B cell (primary cell): ENCODE measurements around the gene LIMK1. TPM values are rescaled to one million over a fixed set of nuclear protein-coding genes. Genes with fewer than 3 reads are reported as not detected.

Experiments
- ATAC-seq: fragments of 200-7000 bp; cut with Tn5 transposase; one replicate; pipeline ENCODE4 v1.10.0; 2021; ENCODE audit warnings: low read depth, mild to moderate bottlenecking, moderate number of reproducible peaks, moderate library complexity
- CTCF ChIA-PET: fragments of 350-600 bp; sonication (Branson Sonifier 250); formaldehyde crosslinking; loops from one replicate; lab custom pipeline; 2021; ENCODE audit warnings: antibody characterized with exemption, inconsistent platforms; lab: Charles Lee
- POLR2A ChIA-PET: fragments of 350-600 bp; sonication (Branson Sonifier 250); formaldehyde crosslinking; loops from one replicate; lab custom pipeline; 2021; ENCODE audit warnings: antibody characterized with exemption; lab: Charles Lee
- DNase-seq: peaks from one replicate; pipeline ENCODE4 v3.0.0; 2013
- H2AFZ ChIP-seq: 2 replicates; pipeline ENCODE4 v1.6.1; 2012; ENCODE audit warnings: mild to moderate bottlenecking, low read depth, low read length; ENCODE audit not compliant: insufficient read depth, poor library complexity, severe bottlenecking
- H3K27ac ChIP-seq, 2 donors: 1 replicate in 1 of 2; 2 replicates in 1 of 2; pipeline ENCODE4 v1.5.1; 2012 to 2013; ENCODE audit warnings: low read length in 2 of 2, mild to moderate bottlenecking in 2 of 2, moderate library complexity in 1 of 2
- H3K27me3 ChIP-seq, 4 experiments: fragments of 200-600 bp in 1 of 4; sonication (generic) in 1 of 4; replicated peaks in 1 of 4; 1 replicate in 2 of 4; 2 replicates in 2 of 4; pipeline versions ENCODE4 v1.6.1 to v1.7.0; 2013 to 2016; ENCODE audit warnings: low read length in 3 of 4, mild to moderate bottlenecking in 2 of 4, mixed read lengths in 1 of 4, moderate library complexity in 1 of 4; ENCODE audit not compliant: insufficient read depth in 4 of 4, control insufficient read depth in 3 of 4; ENCODE audit errors: control extremely low read depth in 1 of 4
- H3K36me3 ChIP-seq, 2 experiments: replicated peaks in 1 of 2; 1 replicate in 1 of 2; 2 replicates in 1 of 2; pipeline versions ENCODE4 v1.6.1 to v1.7.1; 2013; ENCODE audit warnings: low read length in 1 of 2; ENCODE audit not compliant: insufficient read depth in 2 of 2, control insufficient read depth in 1 of 2; ENCODE audit errors: control extremely low read depth in 1 of 2, extremely low read depth in 1 of 2
- H3K4me1 ChIP-seq, 2 donors: fragments of 200-600 bp in 1 of 2; sonication (generic) in 1 of 2; 1 replicate in 1 of 2; 2 replicates in 1 of 2; pipeline versions ENCODE4 v1.5.1 to v1.6.1; 2013 to 2017; ENCODE audit warnings: low read length in 2 of 2; ENCODE audit not compliant: control insufficient read depth in 2 of 2, insufficient read depth in 2 of 2
- H3K4me2 ChIP-seq: replicated peaks from 2 replicates; pipeline ENCODE3; 2012; ENCODE audit warnings: mild to moderate bottlenecking, low read depth, low read length; ENCODE audit not compliant: poor library complexity, severe bottlenecking
- H3K4me3 ChIP-seq, 5 experiments: fragments of 200-600 bp in 1 of 5; sonication (generic) in 1 of 5; 1 replicate in 3 of 5; 2 replicates in 2 of 5; pipeline versions ENCODE4 v1.5.1 to v1.7.0; 2011 to 2016; ENCODE audit warnings: low read length in 4 of 5, mild to moderate bottlenecking in 4 of 5, low read depth in 2 of 5, control low read depth in 1 of 5, moderate library complexity in 1 of 5; ENCODE audit not compliant: insufficient read depth in 1 of 5; ENCODE audit errors: control extremely low read depth in 1 of 5, extremely low read depth in 1 of 5
- H3K79me2 ChIP-seq: fragments of 200-600 bp; sonication (generic); one replicate; pipeline ENCODE4 v1.6.0; 2016; ENCODE audit warnings: low read length; ENCODE audit not compliant: control insufficient read depth, insufficient read depth
- H3K9ac ChIP-seq: fragments of 200-600 bp; sonication (generic); 2 replicates; pipeline ENCODE4 v1.6.1; 2017; ENCODE audit warnings: mild to moderate bottlenecking, low read length, moderate library complexity
- H3K9me3 ChIP-seq, 3 donors: one replicate each; pipeline versions ENCODE4 v1.6.1 to v1.7.1; 2013; ENCODE audit warnings: low read length in 2 of 3; ENCODE audit not compliant: control insufficient read depth in 2 of 3, insufficient read depth in 1 of 3; ENCODE audit errors: control extremely low read depth in 1 of 3
- H4K20me1 ChIP-seq: 2 replicates; pipeline ENCODE4 v1.6.0; 2012; ENCODE audit warnings: mild to moderate bottlenecking, low read length; ENCODE audit not compliant: insufficient read depth, control insufficient read depth, poor library complexity, severe bottlenecking
- H3K27ac Mint-ChIP-seq: one replicate; pipeline ENCODE4 v1.8.0; 2021; ENCODE audit warnings: mixed read lengths
- H3K27me3 Mint-ChIP-seq: one replicate; pipeline ENCODE4 v1.8.0; 2021; ENCODE audit warnings: mixed read lengths
- H3K4me1 Mint-ChIP-seq: one replicate; pipeline ENCODE4 v1.8.0; 2021; ENCODE audit warnings: mixed read lengths
- H3K4me3 Mint-ChIP-seq: one replicate; pipeline ENCODE4 v1.8.0; 2021; ENCODE audit warnings: mixed read lengths
- H3K9me3 Mint-ChIP-seq: one replicate; pipeline ENCODE4 v1.8.0; 2022; ENCODE audit warnings: mixed read lengths; ENCODE audit not compliant: insufficient read depth
- CTCF ChIP-seq: fragments of 200-600 bp; IDR thresholded peaks from one replicate; pipeline ENCODE4 v1.8.0; 2022; ENCODE audit warnings: antibody characterized with exemption, mild to moderate bottlenecking
- EZH2 ChIP-seq: IDR thresholded peaks from 2 replicates; pipeline ENCODE4 v1.6.1; 2012; ENCODE audit warnings: borderline replicate concordance, low read depth, mild to moderate bottlenecking, moderate library complexity, low read length; ENCODE audit not compliant: insufficient read depth, poor library complexity, severe bottlenecking
- WGBS: methylation state at CpG from one replicate; pipeline ENCODE4 v1.1.5; 2013; ENCODE audit warnings: missing lambda C conversion rate; ENCODE audit not compliant: insufficient coverage; 5-methylcytosine and 5-hydroxymethylcytosine counted together
- intact Hi-C: fragments of 100-400 bp; cut with micrococcal nuclease; formaldehyde crosslinking; loops from one replicate; pipeline ENCODE4 v1.10.0; 2022
- polyA plus RNA-seq: library from polyadenylated mRNA; depleted of rRNA; stranded (reverse); fragments of >200 nt; gene quantifications from 2 replicates; pipeline ENCODE4 v1.2.3, GENCODE V29; 2012
- total RNA-seq, 2 donors: library from RNA; stranded (reverse); fragments of 120-200 nt in 1 of 2; gene quantifications; 1 replicate in 1 of 2; 2 replicates in 1 of 2; pipeline versions ENCODE4 v1.2.3 to v1.2.4, GENCODE V29; 2013 to 2022

Gene LIMK1
- total and polyA plus RNA-seq, 2 donors (not counting 1 experiment from before 2014, with no cell fraction given) = 38.7 to 70.8 TPM

- intact Hi-C loops = loop anchor here (1.0 kb wide), 2 partner anchors 8 to 9 kb away; no protein-coding TSS in a partner anchor
- TF ChIP-seq CTCF (no peak), EZH2 (no peak)
- Histone ChIP-seq H3K79me2 (peaks cover 24% of the 10 kb centered on the region), H3K36me3 (peaks cover 0 to 13% of the 10 kb centered on the region in 2 experiments), H3K9me3 (no peaks in the 10 kb centered on the region), H2AFZ (peak overlapping the region; percentile 79), H3K9ac (peak overlapping the region; percentile 72), H3K27ac (peak overlapping the region; percentile 81 to 82), H4K20me1 (no peaks in the 10 kb centered on the region), H3K4me3 (peak overlapping the region; percentile 16 to 71 (median 56)), H3K4me2 (peak overlapping the region; percentile 90), H3K27me3 (no peaks in the 10 kb centered on the region), H3K4me1 (peaks cover 26 to 34% of the 10 kb centered on the region in 2 donors)
- Mint-ChIP-seq H3K27ac (peak overlapping the region; percentile 95), H3K9me3 (no peaks in the 10 kb centered on the region), H3K27me3 (no peaks in the 10 kb centered on the region), H3K4me3 (peak overlapping the region; percentile 82), H3K4me1 (peaks cover 34% of the 10 kb centered on the region)
- under 1% methylated on average over 12 of the region's 12 CpGs for WGBS
- CTCF ChIA-PET = interaction anchor here (1.0 to 1.4 kb wide), 2 partner anchors 23 to 308 kb away, joined by 3 read pairs; no protein-coding TSS in a partner anchor
- DNase-seq (peak; percentile 64), ATAC-seq (peak; percentile 50)
- POLR2A ChIA-PET = interaction anchor here (1.1 to 4.1 kb wide), 3 partner anchors 7 to 81 kb away, joined by 3 to 27 read pairs (median 5); partner anchors contain the start of genes EIF4H and LIMK1
Observed at GRCh38 chr7:74092964-74093471, 9.4 kb downstream of the LIMK1 start.

GRCh38 chr7:74093671-74094223 is 10.1 kb downstream of the LIMK1 start:
- ChIA-PET POLR2A (interaction anchor here (1.2 to 4.1 kb wide), 2 partner anchors 8 to 10 kb away, joined by 3 to 27 read pairs; partner anchors contain the start of gene LIMK1), CTCF (interaction anchor here (1.0 to 1.4 kb wide), 2 partner anchors 24 to 307 kb away, joined by 3 read pairs; no protein-coding TSS in a partner anchor)
- H3K36me3 ChIP-seq = peaks cover 0 to 16% of the 10 kb centered on the region in 2 experiments
- ATAC-seq (peak; percentile 16), DNase-seq (no peak)
- WGBS = 7% methylated on average over 15 of the region's 15 CpGs
- TF ChIP-seq CTCF = no peak
- TF ChIP-seq EZH2 = no peak
- peak overlapping the region; percentile 90 for H3K4me2 ChIP-seq
- peaks cover 37% of the 10 kb centered on the region for H3K4me1 Mint-ChIP-seq
- H4K20me1 ChIP-seq = no peaks in the 10 kb centered on the region
- intact Hi-C loops = loop anchor here (1.0 kb wide), 2 partner anchors 8 to 9 kb away; no protein-coding TSS in a partner anchor
- no peaks in the 10 kb centered on the region for H3K9me3 ChIP-seq
- peak overlapping the region; percentile 72 for H3K9ac ChIP-seq
- no peaks in the 10 kb centered on the region for H3K27me3 Mint-ChIP-seq
- H3K9me3 Mint-ChIP-seq = no peaks in the 10 kb centered on the region
- peak overlapping the region; percentile 82 for H3K4me3 Mint-ChIP-seq
- H3K79me2 ChIP-seq = peaks cover 24% of the 10 kb centered on the region
- peak overlapping the region; percentile 39 to 71 (median 56) for H3K4me3 ChIP-seq
- H3K27ac Mint-ChIP-seq = peak overlapping the region; percentile 95
- H3K4me1 ChIP-seq = peaks cover 26 to 34% of the 10 kb centered on the region in 2 donors
- H3K27ac ChIP-seq = peak overlapping the region; percentile 81 to 82
- peak overlapping the region; percentile 79 for H2AFZ ChIP-seq
- no peaks in the 10 kb centered on the region for H3K27me3 ChIP-seq
